GM12892 (cell line): ENCODE data around the gene ZNF316.

Experiments
- POLR2A ChIP-seq: IDR thresholded peaks from 2 replicates; pipeline ENCODE4 v1.6.1; 2011; ENCODE audit warnings: low read depth, low read length, control low read depth
- POLR2AphosphoS5 ChIP-seq: IDR thresholded peaks from 2 replicates; pipeline ENCODE4 v1.6.1; 2011; ENCODE audit warnings: low read depth, low read length, control low read depth
- TAF1 ChIP-seq: IDR thresholded peaks from 2 replicates; pipeline ENCODE4 v1.6.1; 2011; ENCODE audit warnings: low read depth, mild to moderate bottlenecking, control low read depth, low read length, borderline replicate concordance

- TF ChIP-seq POLR2A (no peak), POLR2AphosphoS5 (no peak), TAF1 (no peak)
These were observed 13.4 kb upstream of the ZNF316 start for GRCh38 chr7:6623589-6624245.
